ENCODE measurements around the gene ARX. TPM values are rescaled to one million over a fixed set of nuclear protein-coding genes. Genes with fewer than 3 reads are reported as not detected.

The ARX gene
- total RNA-seq, 5 donors from 2014 or later (not counting 1 experiment from before 2014, with no cell fraction given) = not detected

- WGBS (ENCODE audit: insufficient coverage) = no CpG with 5 or more reads among the region's 2 CpGs
- Mint-ChIP-seq H3K36me3 (no peaks in the 10 kb centered on the region), H3K27ac (no peak overlapping the region), H3K4me3 (no peak overlapping the region), H3K4me1 (peaks cover 10 to 20% (median 19%) of the 10 kb centered on the region in 3 donors), H3K9me3 (peaks cover 0 to 8% (median 0%) of the 10 kb centered on the region in 3 donors), H3K27me3 (peaks cover 53 to 54% of the 10 kb centered on the region in 2 donors)
- H3K9me3 ChIP-seq = no peaks in the 10 kb centered on the region
- peaks cover 6 to 25% of the 10 kb centered on the region in 2 experiments for H3K27me3 ChIP-seq (replicated peaks in 1 of 2; ENCODE audit: control insufficient read depth in 2 of 2, extremely low read depth in 1 of 2, insufficient read depth in 2 of 2, low read length in 1 of 2)
- H3K4me1 ChIP-seq (ENCODE audit: control insufficient read depth in 1 of 2, extremely low read depth in 1 of 2, insufficient read depth in 2 of 2, low read length in 2 of 2) = peaks cover 0 to 21% of the 10 kb centered on the region in 2 experiments
- CTCF ChIA-PET = no interaction called here
- H3K27ac ChIP-seq (ENCODE audit: low read length) = no peak overlapping the region
- POLR2A ChIA-PET = interaction anchor here in 1 of 2 donors (1.0 kb wide), 1 partner anchor 41 kb away, joined by 3 read pairs; no protein-coding TSS in a partner anchor
- H3K36me3 ChIP-seq (ENCODE audit: control insufficient read depth in 2 of 2, extremely low read depth in 1 of 2, insufficient read depth in 1 of 2, low read length in 1 of 2) = no peaks in the 10 kb centered on the region
- ATAC-seq (replicated peaks in 1 of 4) = no peak
- H3K4me3 ChIP-seq (ENCODE audit: control insufficient read depth in 1 of 2, extremely low read depth in 1 of 2, low read length in 1 of 2) = no peak overlapping the region
- no peak for DNase-seq
Measured at GRCh38 chrX:25025615-25026014, 9.8 kb upstream of the ARX start.

GRCh38 chrX:25023908-25024307 is 8.1 kb upstream of the ARX start:
- no peak overlapping the region for H3K27ac Mint-ChIP-seq
- no CpG with 5 or more reads among the region's 1 CpG for WGBS (ENCODE audit: insufficient coverage)
- peaks cover 59 to 61% of the 10 kb centered on the region in 2 donors for H3K27me3 Mint-ChIP-seq
- DNase-seq = no peak
- no peak overlapping the region for H3K4me3 Mint-ChIP-seq
- Histone ChIP-seq H3K36me3 (ENCODE audit: control insufficient read depth in 2 of 2, extremely low read depth in 1 of 2, insufficient read depth in 1 of 2, low read length in 1 of 2) (no peaks in the 10 kb centered on the region), H3K4me1 (ENCODE audit: control insufficient read depth in 1 of 2, extremely low read depth in 1 of 2, insufficient read depth in 2 of 2, low read length in 2 of 2) (peaks cover 0 to 32% of the 10 kb centered on the region in 2 experiments), H3K4me3 (ENCODE audit: control insufficient read depth in 1 of 2, extremely low read depth in 1 of 2, low read length in 1 of 2) (no peak overlapping the region), H3K9me3 (no peaks in the 10 kb centered on the region), H3K27ac (ENCODE audit: low read length) (no peak overlapping the region), H3K27me3 (replicated peaks in 1 of 2; ENCODE audit: control insufficient read depth in 2 of 2, extremely low read depth in 1 of 2, insufficient read depth in 2 of 2, low read length in 1 of 2) (peaks cover 11 to 36% of the 10 kb centered on the region in 2 experiments)
- ChIA-PET POLR2A (no interaction called here), CTCF (no interaction called here)
- peaks cover 0 to 7% (median 0%) of the 10 kb centered on the region in 3 donors for H3K9me3 Mint-ChIP-seq
- ATAC-seq (replicated peaks in 1 of 4) = no peak
- peaks cover 15 to 29% (median 25%) of the 10 kb centered on the region in 3 donors for H3K4me1 Mint-ChIP-seq
- no peaks in the 10 kb centered on the region for H3K36me3 Mint-ChIP-seq

GRCh38 chrX:25022499-25023325 is 6.9 kb upstream of the ARX start:
- Histone ChIP-seq H3K27me3 (replicated peaks in 1 of 2; ENCODE audit: control insufficient read depth in 2 of 2, extremely low read depth in 1 of 2, insufficient read depth in 2 of 2, low read length in 1 of 2) (peaks cover 17 to 42% of the 10 kb centered on the region in 2 experiments), H3K27ac (ENCODE audit: low read length) (no peak overlapping the region), H3K4me1 (ENCODE audit: control insufficient read depth in 1 of 2, extremely low read depth in 1 of 2, insufficient read depth in 2 of 2, low read length in 2 of 2) (peaks cover 0 to 35% of the 10 kb centered on the region in 2 experiments), H3K4me3 (ENCODE audit: control insufficient read depth in 1 of 2, extremely low read depth in 1 of 2, low read length in 1 of 2) (no peak overlapping the region), H3K36me3 (ENCODE audit: control insufficient read depth in 2 of 2, extremely low read depth in 1 of 2, insufficient read depth in 1 of 2, low read length in 1 of 2) (no peaks in the 10 kb centered on the region), H3K9me3 (no peaks in the 10 kb centered on the region)
- ATAC-seq (replicated peaks in 1 of 4) = no peak
- peaks cover 15 to 32% (median 28%) of the 10 kb centered on the region in 3 donors for H3K4me1 Mint-ChIP-seq
- no peak for DNase-seq
- H3K36me3 Mint-ChIP-seq = no peaks in the 10 kb centered on the region
- peaks cover 0 to 5% (median 0%) of the 10 kb centered on the region in 3 donors for H3K9me3 Mint-ChIP-seq
- H3K27me3 Mint-ChIP-seq = peaks cover 62% of the 10 kb centered on the region in 2 donors
- H3K27ac Mint-ChIP-seq = no peak overlapping the region
- 8% methylated on average over 20 of the region's 59 CpGs for WGBS (ENCODE audit: insufficient coverage)
- peak overlapping the region in 1 of 3 donors; percentile 63 for H3K4me3 Mint-ChIP-seq
- POLR2A ChIA-PET = no interaction called here
- CTCF ChIA-PET = no interaction called here

GRCh38 chrX:25020905-25021449 is 5.2 kb upstream of the ARX start:
- no peaks in the 10 kb centered on the region for H3K36me3 ChIP-seq (ENCODE audit: control insufficient read depth in 2 of 2, extremely low read depth in 1 of 2, insufficient read depth in 1 of 2, low read length in 1 of 2)
- peak overlapping the region; percentile 17 to 63 (median 21) for H3K4me3 Mint-ChIP-seq
- H3K4me3 ChIP-seq (ENCODE audit: control insufficient read depth in 1 of 2, extremely low read depth in 1 of 2, low read length in 1 of 2) = peak overlapping the region in 1 of 2 donors; percentile 53
- H3K9me3 ChIP-seq = no peaks in the 10 kb centered on the region
- WGBS (ENCODE audit: insufficient coverage) = 5% methylated on average over 10 of the region's 35 CpGs
- peaks cover 22 to 42% (median 37%) of the 10 kb centered on the region in 3 donors for H3K4me1 Mint-ChIP-seq
- peaks cover 21 to 59% of the 10 kb centered on the region in 2 experiments for H3K27me3 ChIP-seq (replicated peaks in 1 of 2; ENCODE audit: control insufficient read depth in 2 of 2, extremely low read depth in 1 of 2, insufficient read depth in 2 of 2, low read length in 1 of 2)
- H3K36me3 Mint-ChIP-seq = no peaks in the 10 kb centered on the region
- peak; percentile 13 to 52 (median 44) for ATAC-seq (replicated peaks in 1 of 4)
- no peak overlapping the region for H3K27ac ChIP-seq (ENCODE audit: low read length)
- POLR2A ChIA-PET = no interaction called here
- H3K9me3 Mint-ChIP-seq = peaks cover 0 to 5% (median 0%) of the 10 kb centered on the region in 3 donors
- CTCF ChIA-PET = no interaction called here
- no peak overlapping the region for H3K27ac Mint-ChIP-seq
- peaks cover 0 to 45% of the 10 kb centered on the region in 2 experiments for H3K4me1 ChIP-seq (ENCODE audit: control insufficient read depth in 1 of 2, extremely low read depth in 1 of 2, insufficient read depth in 2 of 2, low read length in 2 of 2)
- peak in 6 of 35 experiments; percentile 4 to 45 (median 14) for DNase-seq
- peaks cover 65 to 74% of the 10 kb centered on the region in 2 donors for H3K27me3 Mint-ChIP-seq

- ATAC-seq (replicated peaks in 1 of 4) = no peak
- no peak for DNase-seq
- Histone ChIP-seq H3K9me3 (no peaks in the 10 kb centered on the region), H3K4me3 (ENCODE audit: control insufficient read depth in 1 of 2, extremely low read depth in 1 of 2, low read length in 1 of 2) (no peak overlapping the region), H3K4me1 (ENCODE audit: control insufficient read depth in 1 of 2, extremely low read depth in 1 of 2, insufficient read depth in 2 of 2, low read length in 2 of 2) (peaks cover 0 to 50% of the 10 kb centered on the region in 2 experiments), H3K27ac (ENCODE audit: low read length) (no peak overlapping the region), H3K36me3 (ENCODE audit: control insufficient read depth in 2 of 2, extremely low read depth in 1 of 2, insufficient read depth in 1 of 2, low read length in 1 of 2) (no peaks in the 10 kb centered on the region), H3K27me3 (replicated peaks in 1 of 2; ENCODE audit: control insufficient read depth in 2 of 2, extremely low read depth in 1 of 2, insufficient read depth in 2 of 2, low read length in 1 of 2) (peaks cover 21 to 63% of the 10 kb centered on the region in 2 experiments)
- ChIA-PET POLR2A (no interaction called here), CTCF (interaction anchor here in 1 of 2 donors (0.7 kb wide), 1 partner anchor 11 kb away, joined by 3 read pairs; no protein-coding TSS in a partner anchor)
- Mint-ChIP-seq H3K27ac (no peak overlapping the region), H3K9me3 (peaks cover 0 to 5% (median 0%) of the 10 kb centered on the region in 3 donors), H3K27me3 (peaks cover 61 to 71% of the 10 kb centered on the region in 2 donors), H3K4me1 (peaks cover 23 to 45% (median 39%) of the 10 kb centered on the region in 3 donors), H3K36me3 (no peaks in the 10 kb centered on the region), H3K4me3 (peak overlapping the region in 1 of 3 donors; percentile 40)
- WGBS (ENCODE audit: insufficient coverage) = 0% methylated on average over 3 of the region's 27 CpGs
Measured at GRCh38 chrX:25020391-25020904, 4.7 kb upstream of the ARX start.

GRCh38 chrX:25019707-25020390 is 4.1 kb upstream of the ARX start:
- H3K9me3 ChIP-seq = no peaks in the 10 kb centered on the region
- Mint-ChIP-seq H3K27me3 (peaks cover 59 to 71% of the 10 kb centered on the region in 2 donors), H3K27ac (no peak overlapping the region), H3K4me3 (peak overlapping the region in 1 of 3 donors; percentile 40), H3K4me1 (peaks cover 23 to 47% (median 41%) of the 10 kb centered on the region in 3 donors), H3K9me3 (peaks cover 0 to 5% (median 0%) of the 10 kb centered on the region in 3 donors), H3K36me3 (no peaks in the 10 kb centered on the region)
- peaks cover 0 to 53% of the 10 kb centered on the region in 2 experiments for H3K4me1 ChIP-seq (ENCODE audit: control insufficient read depth in 1 of 2, extremely low read depth in 1 of 2, insufficient read depth in 2 of 2, low read length in 2 of 2)
- CTCF ChIA-PET = interaction anchor here in 1 of 2 donors (0.7 kb wide), 1 partner anchor 11 kb away, joined by 3 read pairs; no protein-coding TSS in a partner anchor
- DNase-seq = no peak
- 40% methylated on average over 2 of the region's 22 CpGs for WGBS (ENCODE audit: insufficient coverage)
- H3K27ac ChIP-seq (ENCODE audit: low read length) = no peak overlapping the region
- H3K4me3 ChIP-seq (ENCODE audit: control insufficient read depth in 1 of 2, extremely low read depth in 1 of 2, low read length in 1 of 2) = no peak overlapping the region
- H3K36me3 ChIP-seq (ENCODE audit: control insufficient read depth in 2 of 2, extremely low read depth in 1 of 2, insufficient read depth in 1 of 2, low read length in 1 of 2) = no peaks in the 10 kb centered on the region
- peaks cover 21 to 68% of the 10 kb centered on the region in 2 experiments for H3K27me3 ChIP-seq (replicated peaks in 1 of 2; ENCODE audit: control insufficient read depth in 2 of 2, extremely low read depth in 1 of 2, insufficient read depth in 2 of 2, low read length in 1 of 2)
- POLR2A ChIA-PET = no interaction called here
- ATAC-seq (replicated peaks in 1 of 4) = no peak
